ENCODE measurements around the gene CNTN4.
"Not testable (repeated sequence)": the region's sequence is repeated elsewhere in the genome, so short reads cannot be mapped to it uniquely, and the experiment has no call there.

The CNTN4 gene

DNA sequence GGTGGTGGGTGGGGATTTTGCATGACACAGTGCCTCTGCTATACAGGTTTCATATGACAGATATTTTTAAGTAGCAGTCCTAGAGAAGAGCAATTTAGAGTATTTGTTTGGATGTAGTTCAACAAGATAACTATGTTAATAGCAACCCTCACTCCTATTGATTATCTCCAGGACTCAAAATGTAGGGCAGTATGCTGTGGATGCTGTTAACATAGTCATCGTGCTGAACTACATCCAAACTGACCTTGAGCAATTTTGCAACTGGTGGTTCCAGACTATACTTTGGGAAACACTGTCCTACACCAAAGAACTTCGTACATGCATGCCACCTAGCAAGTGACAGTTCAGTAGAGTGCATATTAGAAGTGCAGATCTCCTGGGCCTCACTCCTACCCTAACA lies 893.9 kb downstream of the CNTN4 start:
- no peak overlapping the region for H3K4me3 ChIP-seq (replicated peaks in 1 of 2; ENCODE audit: low read depth in 2 of 2, low read length in 2 of 2)
- TF ChIP-seq, protein P1, sequence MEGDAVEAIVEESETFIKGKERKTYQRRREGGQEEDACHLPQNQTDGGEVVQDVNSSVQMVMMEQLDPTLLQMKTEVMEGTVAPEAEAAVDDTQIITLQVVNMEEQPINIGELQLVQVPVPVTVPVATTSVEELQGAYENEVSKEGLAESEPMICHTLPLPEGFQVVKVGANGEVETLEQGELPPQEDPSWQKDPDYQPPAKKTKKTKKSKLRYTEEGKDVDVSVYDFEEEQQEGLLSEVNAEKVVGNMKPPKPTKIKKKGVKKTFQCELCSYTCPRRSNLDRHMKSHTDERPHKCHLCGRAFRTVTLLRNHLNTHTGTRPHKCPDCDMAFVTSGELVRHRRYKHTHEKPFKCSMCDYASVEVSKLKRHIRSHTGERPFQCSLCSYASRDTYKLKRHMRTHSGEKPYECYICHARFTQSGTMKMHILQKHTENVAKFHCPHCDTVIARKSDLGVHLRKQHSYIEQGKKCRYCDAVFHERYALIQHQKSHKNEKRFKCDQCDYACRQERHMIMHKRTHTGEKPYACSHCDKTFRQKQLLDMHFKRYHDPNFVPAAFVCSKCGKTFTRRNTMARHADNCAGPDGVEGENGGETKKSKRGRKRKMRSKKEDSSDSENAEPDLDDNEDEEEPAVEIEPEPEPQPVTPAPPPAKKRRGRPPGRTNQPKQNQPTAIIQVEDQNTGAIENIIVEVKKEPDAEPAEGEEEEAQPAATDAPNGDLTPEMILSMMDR (IDR thresholded peaks at IDR 0.05; ENCODE audit: low read depth, low read length) = no peak
- no peak for DNase-seq (ENCODE audit: low read depth in 2 of 2)

DNA sequence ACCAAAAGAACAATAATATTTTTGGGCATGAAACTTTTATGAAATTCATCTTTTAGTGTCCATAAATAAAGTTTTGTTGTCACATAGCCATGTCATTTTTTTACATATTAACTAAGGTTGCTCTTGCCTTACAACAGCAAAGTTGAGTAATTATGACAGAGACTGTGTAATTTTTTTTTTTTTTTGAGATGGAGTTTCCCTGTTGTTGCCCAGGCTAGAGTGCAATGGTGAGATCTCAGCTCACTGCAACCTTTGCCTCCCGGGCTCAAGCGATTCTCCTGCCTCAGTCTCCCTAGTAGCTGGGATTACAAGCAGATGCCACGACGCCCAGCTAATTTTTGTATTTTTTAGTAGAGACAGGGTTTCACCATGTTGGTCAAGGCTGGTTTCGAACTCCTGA lies 894.5 kb downstream of the CNTN4 start:
- H3K4me3 ChIP-seq (replicated peaks in 1 of 2; ENCODE audit: low read depth in 2 of 2, low read length in 2 of 2) = not testable (repeated sequence)

GRCh38 chr3:2993736-2994135 lies 895.1 kb downstream of the CNTN4 start:
- no peak for DNase-seq (ENCODE audit: low read depth in 2 of 2)
- TF ChIP-seq, protein P1 (IDR thresholded peaks at IDR 0.05; ENCODE audit: low read depth, low read length) = no peak
- H3K4me3 ChIP-seq (replicated peaks in 1 of 2; ENCODE audit: low read depth in 2 of 2, low read length in 2 of 2) = no peak overlapping the region

More for the DNA sequence above, 894.5 kb downstream of the CNTN4 start:
- DNase-seq (ENCODE audit: low read depth in 2 of 2) = not testable (repeated sequence)

- no peak for DNase-seq (ENCODE audit: low read depth in 2 of 2)
- H3K4me3 ChIP-seq (replicated peaks in 1 of 2; ENCODE audit: low read depth in 2 of 2, low read length in 2 of 2) = no peak overlapping the region
- TF ChIP-seq, protein P1 (IDR thresholded peaks at IDR 0.05; ENCODE audit: low read depth, low read length) = no peak
Observed at GRCh38 chr3:2995195-2995594, 896.5 kb downstream of the CNTN4 start.

- TF ChIP-seq, protein P1 (IDR thresholded peaks at IDR 0.05; ENCODE audit: low read depth, low read length) = no peak
- DNase-seq (ENCODE audit: low read depth in 2 of 2) = no peak
- H3K4me3 ChIP-seq (replicated peaks in 1 of 2; ENCODE audit: low read depth in 2 of 2, low read length in 2 of 2) = no peak overlapping the region
Observed at GRCh38 chr3:3005146-3005744, 906.6 kb downstream of the CNTN4 start.

DNA sequence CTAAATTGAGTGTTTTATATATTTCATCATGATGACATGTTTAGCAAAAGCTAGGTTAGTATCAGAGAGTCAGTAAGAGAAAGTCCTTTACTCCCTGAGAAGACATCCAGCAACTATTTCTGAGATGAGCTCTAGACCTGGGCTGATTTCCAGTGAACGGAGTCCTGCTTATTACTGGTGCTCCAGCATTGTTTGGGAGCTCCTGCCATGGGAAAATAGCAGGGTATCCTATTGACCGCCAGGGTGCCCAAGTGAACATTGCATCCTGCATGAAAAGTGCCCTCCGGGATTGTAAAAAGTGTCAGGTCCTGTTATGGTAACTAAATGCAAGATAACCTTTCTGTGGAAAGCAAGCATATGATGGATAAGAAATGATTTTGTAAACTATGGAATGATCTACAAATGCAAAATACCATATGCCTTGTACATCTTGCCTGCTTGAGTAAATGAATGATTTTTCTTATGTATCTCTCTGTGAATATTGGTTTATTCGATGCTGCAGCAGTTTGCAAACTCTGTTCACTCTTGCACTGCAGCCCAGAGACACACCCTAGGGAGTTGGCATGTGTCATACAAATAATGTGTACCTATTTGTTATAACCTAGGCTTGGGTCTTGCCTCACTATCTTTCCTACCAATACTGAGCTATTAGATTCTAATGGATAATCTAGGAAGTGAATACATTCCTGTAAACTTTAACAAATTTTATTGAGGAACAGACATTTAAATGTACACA lies 914.8 kb downstream of the CNTN4 start:
- TF ChIP-seq, protein P1 (IDR thresholded peaks at IDR 0.05; ENCODE audit: low read depth, low read length) = no peak
- no peak overlapping the region for H3K4me3 ChIP-seq (replicated peaks in 1 of 2; ENCODE audit: low read depth in 2 of 2, low read length in 2 of 2)
- no peak for DNase-seq (ENCODE audit: low read depth in 2 of 2)

DNA sequence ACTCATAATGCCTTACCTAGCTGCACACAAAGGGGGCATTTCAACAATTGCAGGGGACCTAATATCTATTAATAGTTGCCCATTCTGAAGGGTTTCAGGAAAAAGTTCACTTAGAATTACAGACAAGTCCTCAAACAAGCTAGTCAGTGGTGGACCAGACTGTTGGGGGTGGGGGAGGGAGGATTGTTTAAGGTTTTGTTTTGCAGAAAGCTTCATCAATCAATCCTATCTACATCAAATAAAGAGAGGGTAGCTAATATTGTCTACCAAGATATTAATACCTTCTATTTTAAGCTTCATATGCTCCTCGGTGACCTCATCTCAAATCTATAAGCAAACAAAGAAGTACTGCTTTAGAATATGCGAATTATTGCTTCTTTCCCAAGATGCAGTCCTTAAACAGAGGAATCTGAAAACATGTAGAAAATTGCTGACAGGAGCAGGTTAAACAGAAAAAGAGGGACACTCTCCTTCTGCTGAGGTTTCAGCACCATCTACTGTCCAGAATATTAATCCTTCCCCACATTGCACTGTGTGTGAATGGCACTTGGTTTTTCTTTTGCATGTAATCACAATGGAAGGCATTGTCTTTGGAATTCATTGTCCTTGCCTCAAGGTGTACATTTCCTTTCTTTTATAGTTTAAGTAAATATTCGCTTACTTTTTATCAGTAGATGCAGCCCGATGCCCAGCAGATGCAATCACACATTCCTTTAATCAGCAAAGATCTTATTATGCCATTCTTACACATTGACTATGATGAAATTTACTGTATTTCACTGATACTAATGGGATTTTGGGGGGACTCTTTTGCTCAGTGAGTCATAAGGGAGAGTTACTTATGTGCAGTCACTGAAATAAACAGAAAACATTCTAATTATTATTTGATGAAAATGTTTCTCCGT lies 916.8 kb downstream of the CNTN4 start:
- DNase-seq (ENCODE audit: low read depth in 2 of 2) = peak; percentile 9 to 13
- TF ChIP-seq, protein P1 (IDR thresholded peaks at IDR 0.05; ENCODE audit: low read depth, low read length) = no peak
- no peak overlapping the region for H3K4me3 ChIP-seq (replicated peaks in 1 of 2; ENCODE audit: low read depth in 2 of 2, low read length in 2 of 2)

Data from cardiac fibroblast (primary cell).